Vagina (tissue), 2 donors: Measurements from ENCODE around the gene LHFPL3. TPM values are rescaled to one million over a fixed set of nuclear protein-coding genes. Genes with fewer than 3 reads are reported as not detected.

Source experiments
- DNase-seq, 2 donors: peaks; one replicate each; pipeline ENCODE4 v3.0.0-alpha.2; 2017; ENCODE audit errors: extremely low spot score in 2 of 2
- H3K27ac ChIP-seq: fragments of 200-600 bp; sonication (generic); one replicate; pipeline ENCODE4 v1.5.1; 2019
- H3K27me3 ChIP-seq: fragments of 200-600 bp; sonication (generic); one replicate; pipeline ENCODE4 v1.5.1; 2019
- H3K36me3 ChIP-seq, 2 donors: fragments of 200-600 bp; sonication (generic); one replicate each; pipeline ENCODE4 v1.5.1; 2017 to 2019
- H3K4me1 ChIP-seq: fragments of 200-600 bp; sonication (generic); one replicate; pipeline ENCODE4 v1.5.1; 2019
- H3K4me3 ChIP-seq, 2 donors: fragments of 200-600 bp; sonication (generic); 1 replicate in 1 of 2; 2 replicates in 1 of 2; pipeline ENCODE4 v1.5.1; 2016 to 2019
- H3K9me3 ChIP-seq: fragments of 200-600 bp; sonication (generic); one replicate; pipeline ENCODE4 v1.5.1; 2019
- CTCF ChIP-seq, 3 experiments: fragments of 450-650 bp in 2 of 3; fragments of 200-600 bp in 1 of 3; sonication (generic) in 1 of 3; IDR thresholded peaks; one replicate each; pipeline ENCODE4 v1.5.1; 2017 to 2019; ENCODE audit warnings: antibody characterized with exemption in 3 of 3, mild to moderate bottlenecking in 2 of 3, moderate library complexity in 2 of 3
- POLR2A ChIP-seq, 2 donors: fragments of 450-650 bp; IDR thresholded peaks; one replicate each; pipeline ENCODE4 v1.6.1; 2017; ENCODE audit warnings: antibody characterized with exemption in 2 of 2, mild to moderate bottlenecking in 2 of 2, moderate library complexity in 2 of 2
- POLR2AphosphoS5 ChIP-seq, 2 donors: sonication (generic); formaldehyde crosslinking; IDR thresholded peaks; one replicate each; pipeline ENCODE4 v1.9.0; 2017; ENCODE audit warnings: antibody characterized with exemption in 2 of 2, mild to moderate bottlenecking in 2 of 2, low read depth in 1 of 2; ENCODE audit not compliant: insufficient read depth in 1 of 2
- intact Hi-C: fragments of 100-400 bp; cut with DNase I; formaldehyde crosslinking; loops from one replicate; pipeline ENCODE4 v1.15.1; 2023
- total RNA-seq: library from RNA; depleted of rRNA; stranded (reverse); fragments of >200 nt; gene quantifications from one replicate; pipeline ENCODE4 v1.2.3, GENCODE V29; 2016

Gene LHFPL3
- total RNA-seq, 1 donor from 2014 or later: not detected

GRCh38 chr7:104642560-104642959 is 314.2 kb downstream of the LHFPL3 start:
- H3K27ac ChIP-seq: no peak overlapping the region
- DNase-seq: no peak
- H3K4me1 ChIP-seq: no peaks in the 10 kb centered on the region
- H3K36me3 ChIP-seq: no peaks in the 10 kb centered on the region
- no peak overlapping the region for H3K4me3 ChIP-seq
- intact Hi-C loops: no loop called here
- H3K27me3 ChIP-seq: no peaks in the 10 kb centered on the region
- TF ChIP-seq POLR2AphosphoS5 (IDR thresholded peaks at IDR 0.05; ENCODE audit: insufficient read depth in 1 of 2, low read depth in 1 of 2): no peak
- TF ChIP-seq POLR2A (IDR thresholded peaks at IDR 0.05): no peak
- no peak for TF ChIP-seq CTCF (IDR thresholded peaks at IDR 0.05)
- no peaks in the 10 kb centered on the region for H3K9me3 ChIP-seq

- Histone ChIP-seq H3K36me3 (no peaks in the 10 kb centered on the region), H3K27me3 (no peaks in the 10 kb centered on the region), H3K9me3 (no peaks in the 10 kb centered on the region), H3K4me1 (no peaks in the 10 kb centered on the region), H3K27ac (no peak overlapping the region), H3K4me3 (no peak overlapping the region)
- TF ChIP-seq POLR2AphosphoS5 (IDR thresholded peaks at IDR 0.05; ENCODE audit: insufficient read depth in 1 of 2, low read depth in 1 of 2) (no peak), CTCF (IDR thresholded peaks at IDR 0.05) (no peak), POLR2A (IDR thresholded peaks at IDR 0.05) (no peak)
- intact Hi-C loops: no loop called here
- DNase-seq: no peak
These were observed 315.3 kb downstream of the LHFPL3 start for GRCh38 chr7:104643587-104644217.

- Histone ChIP-seq H3K27me3 (no peaks in the 10 kb centered on the region), H3K27ac (no peak overlapping the region), H3K4me1 (no peaks in the 10 kb centered on the region), H3K9me3 (no peaks in the 10 kb centered on the region), H3K4me3 (no peak overlapping the region), H3K36me3 (no peaks in the 10 kb centered on the region)
- TF ChIP-seq POLR2AphosphoS5 (IDR thresholded peaks at IDR 0.05; ENCODE audit: insufficient read depth in 1 of 2, low read depth in 1 of 2) (no peak), CTCF (IDR thresholded peaks at IDR 0.05) (no peak), POLR2A (IDR thresholded peaks at IDR 0.05) (no peak)
- DNase-seq: no peak
- intact Hi-C loops: no loop called here
These were observed 322.7 kb downstream of the LHFPL3 start for GRCh38 chr7:104650991-104651640.

GRCh38 chr7:104652434-104652833 is 324.0 kb downstream of the LHFPL3 start:
- H3K27me3 ChIP-seq: no peaks in the 10 kb centered on the region
- no peak for DNase-seq
- intact Hi-C loops: no loop called here
- H3K9me3 ChIP-seq: no peaks in the 10 kb centered on the region
- H3K4me1 ChIP-seq: no peaks in the 10 kb centered on the region
- no peak for TF ChIP-seq POLR2A (IDR thresholded peaks at IDR 0.05)
- no peak for TF ChIP-seq CTCF (IDR thresholded peaks at IDR 0.05)
- no peak for TF ChIP-seq POLR2AphosphoS5 (IDR thresholded peaks at IDR 0.05; ENCODE audit: insufficient read depth in 1 of 2, low read depth in 1 of 2)
- no peaks in the 10 kb centered on the region for H3K36me3 ChIP-seq
- no peak overlapping the region for H3K4me3 ChIP-seq
- H3K27ac ChIP-seq: no peak overlapping the region

GRCh38 chr7:104652865-104653264 is 324.5 kb downstream of the LHFPL3 start:
- no peaks in the 10 kb centered on the region for H3K36me3 ChIP-seq
- no peaks in the 10 kb centered on the region for H3K9me3 ChIP-seq
- no peaks in the 10 kb centered on the region for H3K4me1 ChIP-seq
- no peak overlapping the region for H3K4me3 ChIP-seq
- intact Hi-C loops: no loop called here
- no peak for DNase-seq
- no peak overlapping the region for H3K27ac ChIP-seq
- no peaks in the 10 kb centered on the region for H3K27me3 ChIP-seq
- TF ChIP-seq CTCF (IDR thresholded peaks at IDR 0.05) (no peak), POLR2AphosphoS5 (IDR thresholded peaks at IDR 0.05; ENCODE audit: insufficient read depth in 1 of 2, low read depth in 1 of 2) (no peak), POLR2A (IDR thresholded peaks at IDR 0.05) (no peak)
